ENCODE data around the gene CNPY2.
"Not testable (repeated sequence)": the region's sequence is repeated elsewhere in the genome, so short reads cannot be mapped to it uniquely, and the experiment has no call there.

Gene CNPY2

GRCh38 chr12:56338308-56339157 is 22.7 kb upstream of the CNPY2 start, which contains the start of gene IL23A:
Gene IL23A, plus strand, starts transcription at chr12:56338884. Its CDS starts 161 bp downstream, at chr12:56339045.
- no peak within 1 kb of the TSS for H3K4me3 ChIP-seq (replicated peaks; ENCODE audit: low read depth, low read length)
- TF ChIP-seq, protein P1, sequence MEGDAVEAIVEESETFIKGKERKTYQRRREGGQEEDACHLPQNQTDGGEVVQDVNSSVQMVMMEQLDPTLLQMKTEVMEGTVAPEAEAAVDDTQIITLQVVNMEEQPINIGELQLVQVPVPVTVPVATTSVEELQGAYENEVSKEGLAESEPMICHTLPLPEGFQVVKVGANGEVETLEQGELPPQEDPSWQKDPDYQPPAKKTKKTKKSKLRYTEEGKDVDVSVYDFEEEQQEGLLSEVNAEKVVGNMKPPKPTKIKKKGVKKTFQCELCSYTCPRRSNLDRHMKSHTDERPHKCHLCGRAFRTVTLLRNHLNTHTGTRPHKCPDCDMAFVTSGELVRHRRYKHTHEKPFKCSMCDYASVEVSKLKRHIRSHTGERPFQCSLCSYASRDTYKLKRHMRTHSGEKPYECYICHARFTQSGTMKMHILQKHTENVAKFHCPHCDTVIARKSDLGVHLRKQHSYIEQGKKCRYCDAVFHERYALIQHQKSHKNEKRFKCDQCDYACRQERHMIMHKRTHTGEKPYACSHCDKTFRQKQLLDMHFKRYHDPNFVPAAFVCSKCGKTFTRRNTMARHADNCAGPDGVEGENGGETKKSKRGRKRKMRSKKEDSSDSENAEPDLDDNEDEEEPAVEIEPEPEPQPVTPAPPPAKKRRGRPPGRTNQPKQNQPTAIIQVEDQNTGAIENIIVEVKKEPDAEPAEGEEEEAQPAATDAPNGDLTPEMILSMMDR (IDR thresholded peaks at IDR 0.05; ENCODE audit: low read depth, low read length, missing control alignments), result no peak
- DNase-seq (ENCODE audit: extremely low read depth, low read depth), result no peak

DNA sequence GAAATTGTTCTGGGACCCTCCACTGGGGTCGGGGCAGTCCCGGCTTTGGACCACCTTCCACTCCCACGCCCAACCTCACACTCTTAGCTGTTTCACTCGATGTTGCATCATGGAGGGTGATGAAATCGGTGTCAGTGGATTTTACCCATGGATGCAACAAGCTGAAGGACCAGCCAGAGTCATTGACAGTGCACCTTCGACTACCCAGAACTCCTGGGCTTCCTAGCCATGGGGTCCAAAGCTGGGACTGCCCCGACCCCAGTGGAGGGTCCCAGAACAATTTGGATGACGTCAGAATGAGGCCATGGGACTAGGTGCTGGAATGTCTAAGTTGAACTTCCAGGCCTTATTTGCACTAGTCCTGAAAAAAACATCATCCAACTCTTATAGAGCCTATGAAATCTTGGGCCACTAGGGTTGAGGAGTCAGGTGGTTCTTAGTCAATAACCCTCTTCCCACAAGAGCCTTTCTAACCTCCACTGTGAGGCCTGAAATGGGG is 22.0 kb upstream of the CNPY2 start:
- no peak for DNase-seq (ENCODE audit: extremely low read depth, low read depth)
- H3K4me3 ChIP-seq (replicated peaks; ENCODE audit: low read depth, low read length), result no peak overlapping the region
- TF ChIP-seq, protein P1 (IDR thresholded peaks at IDR 0.05; ENCODE audit: low read depth, low read length, missing control alignments), result no peak

- no peak for DNase-seq (ENCODE audit: extremely low read depth, low read depth)
- TF ChIP-seq, protein P1 (IDR thresholded peaks at IDR 0.05; ENCODE audit: low read depth, low read length, missing control alignments), result no peak
- H3K4me3 ChIP-seq (replicated peaks; ENCODE audit: low read depth, low read length), result no peak overlapping the region
Observed at GRCh38 chr12:56336361-56337167, 20.8 kb upstream of the CNPY2 start.

DNA sequence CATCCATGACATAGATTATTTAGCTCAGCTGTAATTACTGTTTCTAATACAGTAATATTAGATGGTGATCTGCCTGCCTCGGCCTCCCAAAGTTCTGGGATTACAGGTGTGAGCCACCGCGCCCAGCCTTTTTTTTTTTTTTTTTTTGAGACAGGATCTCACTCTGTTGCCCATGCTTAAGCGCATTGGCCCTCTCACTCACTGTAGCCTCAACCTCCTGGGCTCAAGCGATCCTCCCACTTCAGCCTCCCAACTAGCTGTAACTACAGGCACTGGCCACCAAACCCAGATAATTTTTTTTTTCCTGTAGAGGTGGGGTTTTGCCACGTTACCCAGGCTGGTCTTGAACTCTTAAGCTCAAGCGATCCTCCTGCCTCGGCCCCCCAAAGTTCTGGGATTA is 19.7 kb upstream of the CNPY2 start:
- H3K4me3 ChIP-seq (replicated peaks; ENCODE audit: low read depth, low read length); DNase-seq (ENCODE audit: extremely low read depth, low read depth): not testable (repeated sequence)

GRCh38 chr12:56334490-56334793 is 18.7 kb upstream of the CNPY2 start:
- DNase-seq (ENCODE audit: extremely low read depth, low read depth), result no peak
- TF ChIP-seq, protein P1 (IDR thresholded peaks at IDR 0.05; ENCODE audit: low read depth, low read length, missing control alignments), result no peak
- peak overlapping the region; percentile 59 for H3K4me3 ChIP-seq (replicated peaks; ENCODE audit: low read depth, low read length)

DNA sequence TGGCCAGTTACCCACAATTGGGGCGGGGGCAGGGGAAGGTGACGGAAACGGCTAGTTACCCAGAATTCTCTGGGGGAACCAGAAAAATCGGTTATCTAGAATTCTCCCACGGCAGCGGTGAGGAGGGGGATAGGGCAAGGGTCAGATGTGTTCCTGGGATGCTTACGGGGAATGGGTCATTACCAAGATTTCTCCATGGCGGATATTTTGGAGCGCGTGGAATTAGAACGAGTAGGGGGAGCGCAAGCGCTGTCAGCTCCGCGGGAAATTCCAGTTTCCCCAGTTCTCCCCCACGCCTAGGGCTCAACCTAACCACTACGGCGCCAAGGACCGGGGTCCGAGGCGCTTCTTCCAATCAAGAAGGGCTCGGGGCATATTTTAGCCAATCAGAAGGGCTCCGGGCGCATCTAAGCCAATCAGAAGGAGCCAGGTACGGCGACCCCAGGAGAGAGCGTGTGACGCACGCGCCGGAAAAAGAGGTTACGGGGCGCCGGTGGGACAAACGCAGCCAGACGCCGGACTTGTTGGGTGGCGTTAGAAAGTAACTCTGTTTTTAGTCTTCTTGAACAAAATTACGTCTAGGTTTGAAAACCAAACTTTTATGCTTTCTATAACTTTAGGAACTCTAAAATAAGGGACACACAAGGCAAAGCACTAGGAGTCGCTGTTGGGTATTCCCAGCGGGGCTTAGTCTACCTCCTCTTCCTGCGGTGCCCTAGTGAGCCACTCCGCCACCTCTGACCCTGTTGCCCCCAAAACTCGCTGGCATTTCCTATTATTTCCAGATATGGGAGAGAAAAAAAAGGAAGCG is 18.1 kb upstream of the CNPY2 start, which contains the start of gene PAN2:
Gene PAN2 (minus strand): TSS at position 322 of the 811 bp plus-strand sequence. CDS start 906 bp downstream, outside the sequence.
- TF ChIP-seq, protein P1 (IDR thresholded peaks at IDR 0.05; ENCODE audit: low read depth, low read length, missing control alignments), result peak; percentile 69
- H3K4me3 ChIP-seq (replicated peaks; ENCODE audit: low read depth, low read length), result peak within 1 kb of the TSS; percentile 59
- peak; percentile 87 for DNase-seq (ENCODE audit: extremely low read depth, low read depth)
